Midbrain (tissue), 1 donor: ENCODE results near the gene DNAH1.
A peak's percentile ranks its signal among the peaks of the same experiment; 100 is the strongest.

ENCODE experiments used
- DNase-seq: peaks from one replicate; lab custom pipeline; 2025; lab: John Stamatoyannopoulos, UW

DNAH1 gene

GRCh38 chr3:52446631-52447511 is 130.8 kb downstream of the DNAH1 start:
- DNase-seq = peak; percentile 42

- no peak for DNase-seq
Measured at GRCh38 chr3:52447512-52448355, 131.6 kb downstream of the DNAH1 start.
